Rectal smooth muscle tissue (tissue), 1 donor: ENCODE data around the gene FGF14.

Experiments used
- H3K27ac ChIP-seq: one replicate; pipeline ENCODE4 v1.7.0; 2013; ENCODE audit warnings: low read depth, low read length, inconsistent platforms
- H3K27me3 ChIP-seq: one replicate; pipeline ENCODE4 v1.7.0; 2013; ENCODE audit warnings: low read length; ENCODE audit not compliant: control insufficient read depth, insufficient read depth
- H3K36me3 ChIP-seq: one replicate; pipeline ENCODE4 v1.7.0; 2013; ENCODE audit warnings: low read length; ENCODE audit not compliant: control insufficient read depth, insufficient read depth
- H3K4me1 ChIP-seq: one replicate; pipeline ENCODE4 v1.7.0; 2013; ENCODE audit warnings: low read length; ENCODE audit not compliant: control insufficient read depth, insufficient read depth
- H3K4me3 ChIP-seq: one replicate; pipeline ENCODE4 v1.7.0; 2013; ENCODE audit warnings: low read length
- H3K9ac ChIP-seq: one replicate; pipeline ENCODE4 v1.7.0; 2013; ENCODE audit warnings: low read length

Gene FGF14

DNA sequence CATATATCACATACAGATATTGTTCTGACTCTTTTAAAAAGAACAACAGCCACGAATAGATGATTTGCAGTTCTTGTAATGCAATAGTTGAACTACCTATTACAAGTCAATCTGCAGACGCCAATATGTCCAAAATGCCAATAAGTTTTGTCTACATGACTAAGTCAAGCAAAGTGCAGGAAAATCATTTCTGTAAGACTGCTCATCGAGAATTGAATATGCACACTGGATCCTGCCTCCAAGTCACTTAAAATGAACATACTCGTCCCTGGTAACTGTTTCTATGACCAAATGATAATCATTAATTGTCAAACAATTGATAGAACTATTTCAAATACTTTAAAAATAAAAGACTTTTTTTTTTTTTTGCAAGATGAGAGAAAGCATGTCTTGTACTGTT lies 573.7 kb downstream of the FGF14 start:
- no peaks in the 10 kb centered on the region for H3K4me1 ChIP-seq
- H3K27me3 ChIP-seq, result no peaks in the 10 kb centered on the region
- H3K27ac ChIP-seq, result no peak overlapping the region
- no peak overlapping the region for H3K4me3 ChIP-seq
- no peaks in the 10 kb centered on the region for H3K36me3 ChIP-seq
- no peak overlapping the region for H3K9ac ChIP-seq

DNA sequence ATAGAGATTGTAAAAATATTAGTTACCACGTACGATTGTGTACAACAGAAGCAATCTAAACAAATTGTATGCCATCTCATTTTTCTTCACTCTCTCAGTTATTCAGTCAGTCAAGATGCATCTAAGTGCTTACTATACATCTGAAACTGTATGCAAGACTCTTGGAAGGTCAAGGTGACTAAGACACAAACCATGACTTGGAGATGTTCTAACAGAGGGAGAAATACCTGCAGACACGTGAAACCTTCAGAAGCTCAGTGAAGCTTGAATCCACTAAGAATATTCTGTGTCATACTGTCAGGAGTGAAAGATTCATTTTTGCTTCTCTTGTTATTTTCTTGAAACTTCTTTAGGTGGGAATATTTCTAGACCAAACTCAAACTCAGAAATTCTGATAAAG lies 584.0 kb downstream of the FGF14 start:
- Histone ChIP-seq H3K36me3 (no peaks in the 10 kb centered on the region), H3K9ac (no peak overlapping the region), H3K4me1 (no peaks in the 10 kb centered on the region), H3K27ac (no peak overlapping the region), H3K4me3 (no peak overlapping the region), H3K27me3 (no peaks in the 10 kb centered on the region)

DNA sequence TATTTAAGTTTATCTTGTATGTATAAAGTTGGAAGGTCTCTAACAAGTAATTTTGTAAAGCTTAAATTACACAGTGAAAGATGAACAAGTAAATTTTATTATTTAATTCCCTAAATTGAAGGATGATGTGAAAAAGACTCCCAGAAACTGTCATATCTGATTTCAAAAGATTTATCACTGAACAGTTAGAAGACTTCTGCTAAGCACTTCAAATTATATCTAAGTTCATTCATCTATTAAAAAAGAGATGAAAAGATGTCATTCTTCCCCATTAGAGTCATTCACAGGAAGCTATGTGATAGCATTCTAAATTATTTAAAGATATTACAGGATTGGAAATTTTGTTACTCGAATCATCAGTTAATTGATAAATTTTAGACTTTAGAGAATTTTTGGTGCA lies 590.0 kb downstream of the FGF14 start:
- Histone ChIP-seq H3K4me1 (no peaks in the 10 kb centered on the region), H3K9ac (no peak overlapping the region), H3K36me3 (no peaks in the 10 kb centered on the region), H3K4me3 (no peak overlapping the region), H3K27ac (no peak overlapping the region), H3K27me3 (no peaks in the 10 kb centered on the region)

DNA sequence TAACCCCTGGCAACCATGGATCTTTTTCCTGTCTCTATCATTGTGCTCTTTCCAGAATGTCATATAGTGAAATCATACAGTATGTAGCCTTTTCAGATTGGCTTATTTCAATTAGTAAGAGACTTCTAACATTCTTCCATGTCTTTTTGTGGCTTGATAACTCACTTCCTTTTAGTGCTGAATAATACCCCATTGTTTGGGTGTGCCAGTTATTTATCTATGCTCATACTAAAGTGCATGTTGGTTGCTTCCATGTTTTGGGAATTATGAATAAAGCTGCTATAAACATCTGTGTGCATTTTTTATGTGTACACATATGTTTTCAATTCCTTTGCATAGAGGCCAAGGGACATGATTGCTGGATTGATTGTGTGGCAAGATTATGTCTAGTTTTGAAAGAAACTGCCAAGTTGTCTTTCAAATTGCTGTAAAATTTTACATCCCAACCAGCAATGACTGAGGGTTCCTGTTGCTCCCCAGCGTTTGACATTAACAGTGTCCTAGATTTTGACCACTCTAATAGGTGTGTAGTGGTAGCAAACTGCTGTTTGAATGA lies 590.5 kb downstream of the FGF14 start:
- no peaks in the 10 kb centered on the region for H3K4me1 ChIP-seq
- no peak overlapping the region for H3K9ac ChIP-seq
- H3K27ac ChIP-seq, result no peak overlapping the region
- no peak overlapping the region for H3K4me3 ChIP-seq
- H3K27me3 ChIP-seq, result no peaks in the 10 kb centered on the region
- H3K36me3 ChIP-seq, result no peaks in the 10 kb centered on the region

DNA sequence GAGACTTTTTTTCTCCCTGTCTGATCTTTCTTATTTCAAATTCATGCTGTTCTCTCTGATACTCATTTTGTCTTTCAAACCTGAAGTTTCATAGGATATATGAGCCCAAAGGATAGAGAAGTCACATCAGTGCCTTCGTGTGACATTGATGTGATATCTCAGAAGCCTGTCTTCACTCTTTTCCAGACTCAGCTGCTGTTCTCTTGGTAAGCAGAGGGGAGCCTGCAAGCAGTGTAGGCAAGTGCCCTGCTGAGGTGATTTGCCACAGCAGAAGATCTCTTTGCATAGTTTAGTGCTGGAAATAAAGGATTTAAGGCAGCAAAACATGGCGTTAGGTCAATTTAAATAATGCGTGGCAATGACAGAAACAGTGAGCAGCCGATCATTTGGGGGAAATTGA lies 602.7 kb downstream of the FGF14 start:
- Histone ChIP-seq H3K4me1 (no peaks in the 10 kb centered on the region), H3K27ac (no peak overlapping the region), H3K4me3 (no peak overlapping the region), H3K27me3 (no peaks in the 10 kb centered on the region), H3K9ac (no peak overlapping the region), H3K36me3 (no peaks in the 10 kb centered on the region)

DNA sequence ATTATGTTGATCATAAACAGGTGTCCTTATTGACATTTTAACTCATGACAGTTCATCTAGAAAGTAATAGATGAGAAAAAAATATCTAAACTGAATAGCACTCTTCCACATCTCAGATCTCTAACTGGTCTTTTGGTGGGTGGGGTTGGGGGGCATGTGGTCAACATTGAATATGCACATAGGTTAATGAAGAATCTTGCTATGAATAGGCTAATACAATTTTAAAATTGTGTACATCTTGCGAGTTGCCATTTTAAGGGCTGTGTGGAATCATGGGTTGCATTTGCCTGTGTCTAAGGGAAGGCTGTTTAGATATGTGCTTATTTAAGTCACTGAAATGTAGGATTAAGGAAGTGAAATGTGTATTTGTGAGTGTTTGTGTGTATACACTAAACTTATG lies 603.4 kb downstream of the FGF14 start:
- Histone ChIP-seq H3K27me3 (no peaks in the 10 kb centered on the region), H3K4me3 (no peak overlapping the region), H3K9ac (no peak overlapping the region), H3K4me1 (no peaks in the 10 kb centered on the region), H3K27ac (no peak overlapping the region), H3K36me3 (no peaks in the 10 kb centered on the region)

DNA sequence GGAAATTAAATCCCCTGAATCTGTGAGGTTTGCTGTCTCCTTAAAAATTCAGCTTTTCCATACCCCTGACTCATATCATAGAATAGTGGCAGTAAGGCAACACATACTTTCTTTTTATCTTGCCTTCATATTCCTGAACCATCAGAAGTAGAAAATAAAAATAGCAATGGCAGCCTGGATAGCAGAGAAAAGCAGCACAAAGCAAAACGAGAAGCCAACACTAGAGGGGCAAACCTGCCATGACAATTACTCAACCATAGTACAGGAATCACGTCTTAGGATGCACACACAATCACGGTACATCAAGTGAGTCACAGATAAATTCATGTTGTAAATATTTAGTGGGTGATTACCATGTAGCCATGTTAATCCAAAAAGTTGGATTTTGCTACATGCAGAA lies 606.4 kb downstream of the FGF14 start:
- H3K4me3 ChIP-seq, result no peak overlapping the region
- H3K27ac ChIP-seq, result no peak overlapping the region
- no peaks in the 10 kb centered on the region for H3K27me3 ChIP-seq
- H3K36me3 ChIP-seq, result no peaks in the 10 kb centered on the region
- no peak overlapping the region for H3K9ac ChIP-seq
- H3K4me1 ChIP-seq, result no peaks in the 10 kb centered on the region

DNA sequence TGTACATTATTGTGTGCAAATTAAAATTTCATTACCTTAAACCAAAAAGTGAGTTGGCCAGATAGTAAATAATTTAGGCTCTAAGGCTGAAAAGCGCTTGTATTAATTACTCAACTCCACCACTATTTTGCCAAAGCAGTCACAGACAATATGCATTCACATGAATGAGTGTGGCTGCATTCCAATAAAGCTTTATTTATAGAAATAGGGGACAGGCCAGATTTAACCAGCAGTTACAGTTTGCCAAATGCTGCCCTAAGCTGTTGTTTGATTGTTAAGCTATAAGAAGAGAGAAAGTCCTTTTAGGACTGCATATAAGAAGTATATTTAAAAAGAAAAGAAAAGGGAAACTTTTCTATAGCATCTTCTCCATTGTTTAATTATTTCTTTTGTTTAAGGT lies 606.8 kb downstream of the FGF14 start:
- Histone ChIP-seq H3K9ac (no peak overlapping the region), H3K4me1 (no peaks in the 10 kb centered on the region), H3K4me3 (no peak overlapping the region), H3K27ac (no peak overlapping the region), H3K36me3 (no peaks in the 10 kb centered on the region), H3K27me3 (no peaks in the 10 kb centered on the region)

DNA sequence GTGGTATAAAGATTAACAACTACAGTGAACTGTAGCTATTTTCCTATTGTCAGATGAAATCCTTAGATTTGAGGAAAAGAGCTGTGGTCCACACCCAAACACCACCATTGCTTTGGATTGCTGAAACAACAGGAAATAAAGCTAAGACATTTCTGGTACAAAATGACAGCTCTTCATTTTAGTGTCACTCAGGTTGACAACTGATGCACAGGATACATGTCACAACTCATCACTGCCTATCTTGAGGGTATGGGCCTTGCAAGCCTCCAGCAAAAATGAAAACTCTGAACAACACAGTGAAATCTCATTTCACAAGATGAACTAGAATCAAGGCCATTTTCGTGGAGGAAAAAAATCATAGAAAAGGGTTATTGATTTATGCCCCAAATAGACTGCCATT lies 609.7 kb downstream of the FGF14 start:
- H3K27ac ChIP-seq, result no peak overlapping the region
- no peaks in the 10 kb centered on the region for H3K27me3 ChIP-seq
- no peaks in the 10 kb centered on the region for H3K4me1 ChIP-seq

DNA sequence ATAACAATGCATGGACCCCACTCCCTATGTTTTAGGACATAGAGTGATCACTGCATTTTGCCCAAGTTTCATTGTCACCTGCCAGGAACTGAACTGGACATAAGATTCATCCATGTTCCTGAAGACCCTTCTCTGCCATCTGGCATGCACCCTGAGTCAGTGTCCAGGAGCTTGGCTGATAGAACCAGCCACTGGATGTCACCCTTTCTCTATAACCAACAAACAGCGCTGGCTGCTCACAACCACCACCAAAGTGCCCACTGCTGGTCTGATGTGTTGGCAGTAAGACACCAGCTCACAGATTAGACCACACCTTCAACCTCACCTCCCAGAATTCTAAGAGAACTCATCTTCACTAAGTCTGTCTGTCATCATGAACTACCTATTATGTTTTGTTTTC lies 616.0 kb downstream of the FGF14 start:
- Histone ChIP-seq H3K4me3 (no peak overlapping the region), H3K9ac (no peak overlapping the region), H3K36me3 (no peaks in the 10 kb centered on the region), H3K27me3 (no peaks in the 10 kb centered on the region), H3K27ac (no peak overlapping the region), H3K4me1 (no peaks in the 10 kb centered on the region)

More for the DNA sequence above, 609.7 kb downstream of the FGF14 start:
- Histone ChIP-seq H3K9ac (no peak overlapping the region), H3K36me3 (no peaks in the 10 kb centered on the region), H3K4me3 (no peak overlapping the region)

DNA sequence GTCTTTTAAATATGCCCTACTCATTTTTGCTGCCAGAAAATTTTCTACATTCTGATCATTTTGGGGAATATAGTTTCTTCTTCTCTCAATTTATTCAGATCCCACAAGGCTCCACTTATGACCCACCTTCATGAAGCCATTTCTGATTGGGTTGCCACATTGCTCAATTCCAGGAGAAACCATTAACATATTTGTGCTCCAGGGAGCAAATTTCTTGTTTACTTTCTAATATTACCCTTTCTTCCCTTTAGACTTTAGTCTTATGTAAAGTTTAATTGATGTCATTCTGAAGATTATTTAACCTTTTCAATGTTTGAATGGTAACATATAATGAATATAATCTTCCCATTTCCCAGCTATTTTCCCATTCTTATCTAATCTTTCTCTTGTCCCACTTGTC lies 617.5 kb downstream of the FGF14 start:
- H3K9ac ChIP-seq, result no peak overlapping the region
- H3K27ac ChIP-seq, result no peak overlapping the region
- no peaks in the 10 kb centered on the region for H3K4me1 ChIP-seq
- no peaks in the 10 kb centered on the region for H3K36me3 ChIP-seq
- no peaks in the 10 kb centered on the region for H3K27me3 ChIP-seq
- H3K4me3 ChIP-seq, result no peak overlapping the region

DNA sequence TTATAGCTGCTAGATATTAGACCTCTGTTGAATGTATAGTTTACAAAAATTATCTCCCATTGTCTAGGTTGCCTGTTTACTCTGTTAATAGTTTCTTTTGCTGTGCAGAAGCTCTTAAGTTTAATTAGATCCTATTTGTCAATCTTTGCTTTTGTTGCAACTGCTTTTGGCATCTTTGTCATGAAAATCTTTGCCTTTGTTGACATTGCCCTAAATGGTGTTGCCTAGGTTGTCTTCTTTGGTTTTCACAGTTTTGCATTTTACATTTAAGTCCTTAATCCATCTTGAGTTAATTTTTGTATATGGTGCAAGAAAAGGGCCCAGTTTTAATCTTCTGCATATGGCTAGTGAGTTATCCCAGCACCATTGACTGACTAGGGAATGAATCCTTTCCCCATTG lies 618.3 kb downstream of the FGF14 start:
- Histone ChIP-seq H3K9ac (no peak overlapping the region), H3K36me3 (no peaks in the 10 kb centered on the region), H3K27ac (no peak overlapping the region), H3K4me3 (no peak overlapping the region), H3K27me3 (no peaks in the 10 kb centered on the region), H3K4me1 (no peaks in the 10 kb centered on the region)

DNA sequence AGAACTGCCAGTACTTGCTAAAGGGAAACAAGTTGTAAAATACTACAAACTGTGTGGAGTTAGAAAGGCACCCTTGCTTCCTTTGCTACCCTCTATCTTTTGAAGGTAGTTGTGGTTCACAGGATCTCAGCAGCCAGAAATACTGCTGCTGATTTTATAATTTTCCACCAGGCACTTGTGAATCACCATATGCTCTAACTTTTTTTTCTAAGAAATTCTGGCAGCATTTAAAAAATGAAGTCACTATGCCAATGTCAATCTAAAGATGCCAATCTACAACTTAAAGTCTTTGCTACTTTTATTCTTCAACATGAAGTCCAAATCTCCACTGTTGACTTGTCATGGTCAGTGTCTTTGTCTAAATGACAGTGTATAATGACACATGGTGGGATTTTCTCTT lies 621.6 kb downstream of the FGF14 start:
- Histone ChIP-seq H3K4me3 (no peak overlapping the region), H3K9ac (no peak overlapping the region), H3K27me3 (no peaks in the 10 kb centered on the region), H3K36me3 (no peaks in the 10 kb centered on the region), H3K4me1 (no peaks in the 10 kb centered on the region), H3K27ac (no peak overlapping the region)
